Kidney capillary endothelial cell (primary cell): ENCODE data around the gene SMPX.

ENCODE experiments used
- DNase-seq: peaks from one replicate; pipeline ENCODE4 v3.0.0-alpha.2; 2018; ENCODE audit warnings: low spot score

Gene SMPX

DNA sequence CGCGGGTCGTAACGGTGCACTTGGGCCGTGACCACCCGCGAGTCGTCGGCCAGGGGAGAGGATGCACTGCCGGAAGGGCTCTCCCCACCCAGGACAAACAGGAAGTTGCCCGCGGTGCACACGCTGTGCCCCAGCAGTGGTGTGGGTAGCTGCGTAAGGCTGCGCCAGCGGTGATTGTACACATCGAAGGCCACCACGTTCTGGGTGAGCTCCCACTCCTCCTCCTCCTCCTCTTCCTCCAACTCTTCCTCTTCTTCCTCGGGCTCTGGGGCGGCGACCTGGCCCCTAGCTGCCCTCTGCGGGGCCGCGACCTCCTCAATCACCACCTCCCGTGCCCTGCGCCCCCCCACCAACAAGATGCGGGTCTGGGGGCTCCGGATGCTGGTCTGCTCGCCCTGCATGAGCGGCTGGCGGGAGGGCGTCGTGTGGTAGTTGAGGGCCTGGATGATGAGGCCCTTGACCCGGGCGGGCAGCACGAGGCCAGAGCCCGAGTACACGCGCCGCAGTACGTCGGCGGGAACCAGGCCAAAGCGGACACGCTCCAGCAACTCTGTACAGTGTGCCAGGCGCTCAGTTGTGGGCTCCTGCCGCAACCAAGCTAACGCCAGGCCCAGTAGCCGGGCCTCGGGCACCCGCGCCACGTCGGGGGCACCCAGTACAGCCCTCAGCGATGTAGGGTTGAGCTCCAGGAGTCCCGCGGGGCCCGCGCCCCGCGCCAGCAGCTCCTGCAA is 101.2 kb downstream of the SMPX start:
- DNase-seq: no peak
